ENCODE results near the gene EIF3B.
"Not testable (repeated sequence)": the region's sequence is repeated elsewhere in the genome, so short reads cannot be mapped to it uniquely, and the experiment has no call there.

The EIF3B gene

DNA sequence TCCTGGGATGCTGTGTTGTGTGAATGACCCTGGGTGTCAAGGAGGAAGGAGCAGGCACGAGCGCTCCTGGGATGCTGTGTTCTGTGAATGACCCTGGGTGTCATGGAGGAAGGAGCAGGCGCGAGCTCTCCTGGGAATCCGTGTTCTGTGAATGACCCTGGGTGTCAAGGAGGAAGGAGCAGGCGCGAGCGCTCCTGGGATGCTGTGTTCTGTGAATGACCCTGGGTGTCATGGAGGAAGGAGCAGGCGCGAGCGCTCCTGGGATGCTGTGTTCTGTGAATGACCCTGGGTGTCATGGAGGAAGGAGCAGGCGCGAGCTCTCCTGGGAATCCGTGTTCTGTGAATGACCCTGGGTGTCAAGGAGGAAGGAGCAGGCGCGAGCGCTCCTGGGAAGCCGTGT, 22.9 kb downstream of the EIF3B start:
- DNase-seq (ENCODE audit: low spot score) = not testable (repeated sequence)

DNA sequence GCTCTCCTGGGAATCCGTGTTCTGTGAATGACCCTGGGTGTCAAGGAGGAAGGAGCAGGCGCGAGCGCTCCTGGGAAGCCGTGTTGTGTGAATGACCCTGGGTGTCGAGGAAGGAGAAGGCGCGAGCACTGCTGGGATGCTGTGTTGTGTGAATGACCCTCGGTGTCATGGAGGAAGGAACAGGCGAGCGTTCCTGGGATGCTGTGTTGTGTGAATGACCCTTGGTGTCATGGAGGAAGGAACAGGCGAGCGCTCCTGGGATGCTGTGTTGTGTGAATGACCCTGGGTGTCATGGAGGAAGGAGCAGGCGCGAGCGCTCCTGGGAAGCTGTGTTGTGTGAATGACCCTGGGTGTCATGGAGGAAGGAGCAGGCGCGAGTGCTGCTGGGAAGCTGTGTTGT, 23.5 kb downstream of the EIF3B start:
- not testable (repeated sequence) for DNase-seq (ENCODE audit: low spot score)

DNA sequence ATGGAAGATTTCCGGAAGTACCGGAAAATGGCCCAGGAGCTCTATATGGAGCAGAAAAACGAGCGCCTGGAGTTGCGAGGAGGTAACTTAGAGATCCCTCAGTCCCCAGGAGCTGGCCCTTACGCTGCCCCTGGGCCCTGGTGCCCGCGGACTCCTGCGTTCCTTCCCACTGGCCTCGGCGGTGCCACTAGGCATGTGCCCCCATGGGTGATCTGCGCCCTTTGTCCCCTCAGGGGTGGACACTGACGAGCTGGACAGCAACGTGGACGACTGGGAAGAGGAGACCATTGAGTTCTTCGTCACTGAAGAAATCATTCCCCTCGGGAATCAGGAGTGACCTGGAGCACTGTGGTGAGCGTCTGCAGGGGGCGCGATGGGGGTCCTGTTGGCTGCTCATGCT, 24.5 kb downstream of the EIF3B start:
- DNase-seq (ENCODE audit: low spot score) = no peak

DNA sequence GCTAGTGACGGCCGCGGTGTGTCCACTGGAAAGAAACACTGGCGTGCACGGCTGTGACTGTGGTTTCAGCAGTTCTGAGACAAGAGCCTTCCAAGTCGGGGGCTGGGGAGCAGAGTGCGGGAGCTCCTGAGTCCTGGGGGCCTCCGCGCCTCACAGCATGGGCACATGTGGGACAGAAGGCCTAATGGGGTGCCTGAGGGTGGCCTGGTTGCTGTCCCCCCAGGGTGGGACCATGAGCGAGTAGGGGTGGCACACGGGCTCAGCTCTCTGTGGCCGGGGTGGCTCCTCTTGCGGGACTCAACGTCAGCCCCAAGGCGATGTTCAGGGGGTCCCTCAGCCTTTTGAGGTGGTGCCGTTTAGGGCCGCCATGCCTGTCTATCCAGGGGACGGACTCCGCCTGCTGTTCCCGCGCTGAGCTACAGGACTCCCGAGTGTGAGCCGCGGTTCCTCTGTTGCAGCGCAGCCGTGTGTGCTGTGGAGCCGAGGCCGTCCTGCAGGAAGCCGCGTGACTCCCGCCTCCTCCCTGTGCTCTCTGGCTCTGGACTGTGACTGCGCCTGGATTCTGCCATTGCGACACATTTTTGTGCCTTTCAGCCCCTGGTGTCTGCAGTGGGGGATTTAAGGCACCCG, 25.3 kb downstream of the EIF3B start:
- no peak for DNase-seq (ENCODE audit: low spot score)

DNA sequence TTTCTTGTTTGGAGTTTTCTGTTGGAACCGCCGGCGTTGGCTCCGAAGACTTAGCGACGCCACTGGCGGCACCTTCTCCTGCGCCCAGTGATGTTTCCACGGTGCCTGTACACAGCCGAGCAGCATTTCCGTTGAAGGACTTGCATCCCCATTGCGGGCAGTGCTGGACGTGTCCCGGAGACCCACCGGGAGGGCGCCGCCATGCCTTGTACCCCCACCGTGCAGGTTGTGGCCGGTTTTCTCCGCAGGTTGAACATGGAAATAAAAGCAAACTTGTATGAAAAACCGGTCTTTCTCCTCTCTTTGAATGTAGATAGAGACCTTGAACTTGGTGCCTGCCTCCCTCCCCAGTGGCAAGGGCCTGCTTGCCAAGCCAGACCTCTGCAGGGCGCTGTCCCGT, 25.8 kb downstream of the EIF3B start:
- no peak for DNase-seq (ENCODE audit: low spot score)

DNA sequence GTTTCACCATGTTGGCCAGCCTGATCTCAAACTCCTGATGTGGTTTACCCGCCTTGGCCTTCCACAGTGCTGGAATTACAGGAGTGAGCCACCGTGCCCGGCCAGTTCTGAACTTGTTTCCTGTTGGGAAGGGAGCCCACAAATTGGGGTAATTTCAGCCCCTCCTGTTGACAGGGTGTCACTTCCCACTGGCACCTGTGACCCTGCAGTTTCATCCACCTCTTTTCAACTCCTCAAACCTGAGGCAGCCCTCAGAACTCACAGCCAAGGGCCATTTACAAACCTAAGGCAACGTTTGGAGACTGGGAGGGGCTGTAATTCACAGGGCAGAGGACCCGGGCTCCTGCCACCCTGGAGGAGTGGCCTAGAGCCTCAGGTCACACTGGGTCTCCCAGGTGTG, 26.6 kb downstream of the EIF3B start:
- no peak for DNase-seq (ENCODE audit: low spot score)

DNA sequence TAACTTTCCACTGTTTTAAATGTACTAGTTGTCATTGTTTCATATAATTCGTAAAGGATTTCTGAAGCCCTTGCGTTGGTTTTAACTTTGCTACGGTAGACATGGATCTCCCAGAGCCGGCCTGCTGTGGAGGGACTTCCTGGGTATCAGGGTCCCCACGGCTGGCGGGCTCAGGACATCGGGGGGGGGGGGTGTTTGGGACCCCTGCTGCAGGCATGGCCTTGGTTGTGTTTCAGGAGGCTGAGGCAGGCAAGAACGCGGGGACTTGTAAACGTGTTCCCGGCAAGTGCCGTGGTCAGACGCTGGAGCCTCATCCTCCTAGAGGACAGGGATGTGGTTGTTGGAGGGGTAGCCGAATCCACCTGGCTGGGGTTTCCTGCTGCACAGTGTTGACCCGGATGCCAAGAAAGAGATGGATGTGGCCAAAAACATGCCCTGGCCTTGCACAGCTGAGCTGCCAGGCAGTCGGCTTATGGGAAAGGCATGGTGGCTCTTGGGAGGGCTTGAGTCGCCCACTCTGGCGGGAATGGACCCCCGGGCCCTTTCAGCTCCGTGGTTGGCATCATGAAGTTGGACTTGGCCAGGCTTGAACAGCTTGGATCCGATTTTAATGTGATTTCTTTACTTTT, 27.4 kb downstream of the EIF3B start:
- DNase-seq (ENCODE audit: low spot score) = no peak

DNA sequence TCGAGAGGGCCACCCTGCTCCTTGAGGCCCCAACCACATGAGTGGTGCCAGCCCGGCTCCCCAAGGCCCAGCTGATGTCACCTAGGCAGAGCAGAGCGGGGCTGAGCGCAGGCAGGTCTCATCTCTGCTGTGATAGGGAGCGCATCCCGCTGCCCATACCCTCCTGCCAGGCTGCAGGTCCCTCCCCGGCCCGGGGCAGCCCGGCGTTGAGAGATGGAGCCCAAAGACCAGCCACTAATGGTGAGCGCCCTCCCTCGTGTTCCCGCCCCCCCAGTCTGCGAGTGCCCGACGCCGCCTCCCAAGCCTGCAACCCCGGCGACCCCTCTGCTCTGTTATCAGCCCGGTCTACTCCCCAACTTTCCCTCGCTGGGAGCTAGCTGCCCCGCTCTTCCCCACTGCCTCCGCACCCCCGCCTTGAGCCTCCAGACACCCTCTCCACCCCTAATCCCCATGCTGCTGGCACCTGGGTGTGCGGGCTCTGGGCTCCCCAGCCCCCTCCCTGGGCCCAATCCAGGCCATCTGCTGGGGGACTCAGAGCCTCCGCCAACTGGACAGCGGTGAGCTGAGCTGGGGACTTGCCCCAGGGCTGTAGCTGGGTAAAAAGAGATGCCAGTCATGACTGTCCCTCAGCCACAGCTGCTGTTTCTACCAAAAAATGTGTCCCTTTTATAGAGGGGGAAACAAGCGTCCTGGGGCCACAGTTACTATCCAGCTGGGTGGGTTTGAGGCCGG, 29.1 kb downstream of the EIF3B start:
- no peak for DNase-seq (ENCODE audit: low spot score)

DNA sequence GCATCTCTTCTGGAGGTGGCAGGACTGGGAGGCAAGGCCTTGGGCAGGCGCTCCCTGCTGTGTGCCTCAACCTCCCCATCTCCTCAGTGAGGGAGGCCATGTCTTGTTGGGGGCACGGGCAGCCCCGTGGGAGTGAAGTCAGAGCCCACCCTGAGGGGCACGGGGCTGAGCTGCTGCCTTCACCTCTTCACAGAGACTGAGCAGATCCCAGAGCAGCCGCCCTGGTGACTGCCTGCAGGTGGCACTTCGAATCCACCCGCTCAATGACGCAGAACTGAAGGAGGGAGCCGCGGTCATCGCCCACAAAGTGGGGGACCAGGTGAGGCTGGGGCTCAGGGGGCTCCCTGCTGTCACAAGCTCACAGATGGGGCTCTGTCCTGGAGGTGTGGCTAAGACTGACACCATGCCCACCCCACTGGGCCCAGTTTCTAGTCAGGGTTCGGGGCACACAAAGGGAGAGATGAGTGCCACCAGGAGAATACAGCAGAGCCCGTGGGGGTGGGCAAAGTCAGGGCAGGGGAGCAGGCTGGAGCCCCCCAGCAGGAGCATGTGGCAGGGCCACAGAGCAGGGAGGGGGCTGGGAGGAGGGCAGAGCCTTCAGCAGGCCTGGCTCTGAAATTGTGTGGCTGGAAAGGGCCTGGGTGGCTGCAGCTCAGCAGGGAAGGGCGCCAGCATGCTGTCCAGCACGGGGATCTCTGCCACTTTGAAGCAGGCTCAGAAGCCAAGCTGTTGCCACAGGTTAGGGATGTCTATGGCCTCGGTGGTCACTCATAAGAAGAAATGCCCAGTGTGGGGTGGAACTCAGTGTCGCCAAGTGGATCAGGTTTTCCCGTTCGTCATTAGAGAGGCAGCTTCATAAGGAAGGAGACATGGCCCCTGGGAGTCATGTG, 30.0 kb downstream of the EIF3B start:
- no peak for DNase-seq (ENCODE audit: low spot score)

DNA sequence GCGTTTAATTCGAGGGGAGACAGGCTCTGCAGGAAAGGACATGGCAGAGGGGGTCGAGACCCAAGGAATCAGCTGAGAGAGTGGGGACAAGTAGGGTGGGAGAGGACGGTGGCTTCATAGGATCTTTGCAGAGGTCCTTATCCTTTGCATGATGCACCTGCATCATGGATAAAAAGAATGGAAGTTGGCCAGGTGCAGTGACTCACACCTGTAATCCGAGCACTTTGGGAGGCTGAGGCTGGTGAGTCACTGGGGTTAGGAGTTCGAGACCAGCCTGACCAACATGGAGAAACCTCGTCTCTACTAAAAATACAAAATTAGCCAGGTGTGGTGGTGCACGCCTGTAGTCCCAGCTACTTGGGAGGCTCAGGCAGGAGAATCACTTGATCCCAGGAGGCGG, 31.5 kb downstream of the EIF3B start:
- not testable (repeated sequence) for DNase-seq (ENCODE audit: low spot score)

DNA sequence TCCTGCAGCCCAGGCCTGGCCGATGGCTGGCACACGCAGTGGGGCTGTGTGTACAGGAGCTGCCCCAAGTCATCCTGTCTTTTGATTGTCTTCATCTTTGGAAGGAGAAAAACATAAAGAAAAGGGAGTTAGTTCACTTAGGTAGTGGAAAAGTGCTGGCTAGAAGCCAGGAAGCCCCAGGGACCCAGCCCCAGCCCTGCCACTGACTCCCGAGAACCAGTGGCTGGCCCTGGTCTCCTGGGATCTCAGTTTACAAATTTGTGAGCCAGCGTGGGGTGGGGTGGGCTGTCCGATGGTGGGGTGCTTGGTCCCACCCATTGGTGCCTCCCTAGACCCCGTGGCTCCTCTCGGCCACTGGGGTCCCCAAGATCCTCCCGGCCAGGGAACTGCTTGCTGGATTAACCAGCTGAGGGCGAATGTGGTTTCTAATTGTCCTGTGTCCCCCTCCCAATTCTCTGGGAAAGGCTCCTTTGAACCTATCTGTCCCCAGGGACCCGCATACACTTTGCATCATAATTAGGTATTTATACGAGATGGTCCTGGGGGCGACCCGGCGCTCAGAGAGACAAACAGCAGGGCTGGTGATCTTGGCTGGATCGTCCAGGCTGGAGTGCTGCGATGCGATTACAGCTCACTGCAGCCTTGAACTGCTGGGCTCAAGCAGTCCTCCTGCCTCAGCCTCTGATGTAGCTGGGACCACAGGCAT, 32.5 kb downstream of the EIF3B start:
- DNase-seq (ENCODE audit: low spot score) = no peak

DNA sequence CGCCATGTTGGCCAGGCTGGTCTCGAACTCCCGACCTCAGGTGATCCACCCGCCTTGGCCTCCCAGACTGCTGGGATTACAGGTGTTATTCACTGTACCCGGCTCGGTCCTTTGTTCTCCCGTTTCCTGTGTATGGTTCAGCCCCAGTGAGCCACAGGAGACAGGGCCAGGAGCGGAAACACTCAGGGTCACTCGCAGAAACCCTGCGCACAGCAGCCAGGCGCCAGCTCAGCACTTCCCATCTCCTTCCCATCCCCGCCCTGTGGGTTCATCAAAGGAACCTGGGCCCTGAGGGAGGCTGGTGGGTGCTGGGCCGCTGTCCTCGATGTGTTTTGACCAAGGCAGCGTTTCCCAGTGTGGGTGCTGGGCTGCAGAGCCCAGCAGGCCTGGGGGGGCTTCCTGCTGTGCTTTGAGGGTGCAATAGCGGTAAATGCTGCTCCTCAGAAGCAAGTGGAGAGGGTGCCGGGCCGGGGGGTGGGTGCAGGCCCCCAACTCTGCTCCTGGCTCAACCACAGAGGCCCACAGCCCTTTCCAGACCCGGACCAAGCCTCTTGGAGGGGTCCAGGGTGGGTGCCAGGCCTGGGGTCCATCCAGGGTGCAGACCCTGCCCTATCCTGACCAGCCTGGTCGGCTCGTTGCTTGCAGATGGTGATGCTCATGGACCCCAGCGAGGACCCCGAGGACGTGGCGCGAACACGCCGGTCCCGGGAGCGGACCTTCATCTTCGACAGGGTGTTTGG, 33.4 kb downstream of the EIF3B start:
- no peak for DNase-seq (ENCODE audit: low spot score)

DNA sequence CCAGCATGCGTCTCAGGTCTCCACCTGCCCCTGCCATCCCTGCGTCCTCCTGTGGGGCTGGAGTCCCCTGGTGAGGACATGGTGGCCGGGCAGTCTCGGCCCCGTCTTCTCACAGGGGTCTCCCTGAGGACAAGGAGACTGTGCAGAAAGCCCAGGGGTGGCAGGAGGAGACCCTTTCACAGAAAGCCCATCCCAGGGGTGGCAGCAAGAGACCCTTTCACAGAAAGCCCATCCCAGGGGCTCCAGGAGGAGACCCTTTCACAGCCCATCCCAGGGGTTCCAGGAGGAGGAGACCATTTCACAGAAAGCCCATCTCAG, 34.0 kb downstream of the EIF3B start:
- DNase-seq (ENCODE audit: low spot score) = no peak

DNA sequence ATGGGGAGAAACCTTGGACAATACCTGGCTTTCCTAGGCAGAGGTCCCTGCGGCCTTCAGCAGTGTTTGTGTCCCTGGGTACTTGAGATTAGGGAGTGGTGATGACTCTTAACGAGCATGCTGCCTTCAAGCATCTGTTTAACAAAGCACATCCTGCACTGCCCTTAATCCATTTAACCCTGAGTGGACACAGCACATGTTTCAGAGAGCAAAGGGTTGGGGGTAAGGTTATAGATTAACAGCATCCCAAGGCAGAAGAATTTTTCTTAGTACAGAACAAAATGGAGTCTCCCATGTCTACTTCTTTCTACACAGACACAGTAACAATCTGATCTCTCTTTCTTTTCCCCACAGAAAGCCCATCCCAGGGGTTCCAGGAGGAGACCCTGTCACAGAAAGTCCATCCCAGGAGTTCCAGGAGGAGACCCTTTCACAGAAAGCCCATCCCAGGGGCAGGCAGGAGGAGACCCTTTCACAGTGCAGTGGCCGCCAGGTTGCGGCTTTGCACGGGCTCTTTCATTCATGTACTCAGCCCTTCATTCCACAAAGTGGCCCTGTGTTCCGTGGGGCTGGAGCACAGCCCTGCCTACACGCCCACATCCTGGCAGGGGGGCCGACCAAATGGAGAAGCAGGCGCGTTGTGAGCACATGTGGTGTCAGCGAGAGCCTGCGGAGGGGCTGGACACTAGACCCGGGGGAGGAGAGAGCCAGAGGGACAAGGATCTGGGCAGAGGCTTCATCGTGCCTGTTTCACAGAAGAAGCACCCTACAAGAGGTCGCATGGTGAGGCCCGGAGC, 35.6 kb downstream of the EIF3B start:
- not testable (repeated sequence) for DNase-seq (ENCODE audit: low spot score)

DNA sequence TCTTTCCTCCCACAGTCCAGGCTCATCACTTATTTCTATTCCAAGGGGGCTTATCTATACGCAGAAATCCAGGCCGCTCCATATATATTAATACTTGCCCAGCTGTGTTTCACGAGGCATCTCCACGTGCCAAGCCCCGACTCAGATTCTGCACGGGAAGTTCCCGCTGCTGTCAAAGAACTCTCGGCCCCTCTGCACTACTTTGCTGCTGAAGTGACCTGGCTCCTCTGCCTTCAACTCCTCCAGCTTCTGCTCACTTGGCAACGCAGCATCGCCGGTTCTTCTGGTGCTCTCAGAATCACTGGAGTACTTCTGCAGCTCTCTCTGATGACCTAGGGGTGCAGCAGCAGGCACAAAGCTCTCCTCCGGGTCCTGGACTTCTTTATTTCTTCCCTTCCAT, 39.1 kb downstream of the EIF3B start:
- no peak for DNase-seq (ENCODE audit: low spot score)

DNA sequence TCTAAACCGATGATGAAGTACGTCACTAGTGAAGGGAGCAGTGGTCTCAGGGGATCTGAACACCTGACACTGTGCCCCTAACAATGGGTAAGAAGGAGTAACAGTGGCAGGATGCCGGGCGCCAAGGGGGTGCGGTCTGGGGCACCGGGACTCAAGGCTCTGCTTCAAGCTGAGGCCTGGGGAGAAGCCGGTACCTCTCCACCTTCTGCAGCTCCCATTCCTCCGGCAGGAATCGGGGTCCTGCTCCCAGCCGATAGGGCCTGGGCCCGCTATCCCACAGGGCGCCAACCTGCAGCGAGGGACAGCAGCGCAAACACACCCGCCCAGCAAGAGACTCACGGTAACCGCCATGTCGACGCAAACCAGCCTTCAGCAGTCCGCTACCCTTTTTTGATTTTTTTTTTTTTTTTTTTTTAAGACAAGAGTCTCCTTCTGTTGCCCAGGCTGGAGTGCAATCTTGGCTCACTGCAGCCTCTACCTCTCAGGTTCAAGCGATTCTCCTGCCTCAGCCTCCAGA, 40.0 kb downstream of the EIF3B start:
- no peak for DNase-seq (ENCODE audit: low spot score)

DNA sequence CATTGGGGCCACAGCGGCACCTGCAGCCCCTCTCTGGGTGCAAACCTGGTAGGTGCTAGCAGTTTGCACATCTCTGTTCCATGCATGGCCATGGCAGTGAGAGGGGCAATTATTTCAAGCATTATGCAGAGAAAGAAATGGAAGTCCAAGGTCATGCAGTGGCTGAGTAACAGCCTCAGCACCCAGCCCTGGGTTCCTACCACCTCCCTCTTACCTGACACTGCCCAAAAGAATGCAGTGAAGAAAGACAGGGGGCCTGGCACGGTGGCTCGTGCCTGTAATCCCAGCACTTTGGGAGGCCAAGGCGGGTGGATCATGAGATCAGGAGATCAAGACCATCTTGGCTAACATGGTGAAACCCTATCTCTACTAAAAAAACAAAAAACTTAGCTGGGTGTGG, 43.9 kb downstream of the EIF3B start:
- no peak for DNase-seq (ENCODE audit: low spot score)

DNA sequence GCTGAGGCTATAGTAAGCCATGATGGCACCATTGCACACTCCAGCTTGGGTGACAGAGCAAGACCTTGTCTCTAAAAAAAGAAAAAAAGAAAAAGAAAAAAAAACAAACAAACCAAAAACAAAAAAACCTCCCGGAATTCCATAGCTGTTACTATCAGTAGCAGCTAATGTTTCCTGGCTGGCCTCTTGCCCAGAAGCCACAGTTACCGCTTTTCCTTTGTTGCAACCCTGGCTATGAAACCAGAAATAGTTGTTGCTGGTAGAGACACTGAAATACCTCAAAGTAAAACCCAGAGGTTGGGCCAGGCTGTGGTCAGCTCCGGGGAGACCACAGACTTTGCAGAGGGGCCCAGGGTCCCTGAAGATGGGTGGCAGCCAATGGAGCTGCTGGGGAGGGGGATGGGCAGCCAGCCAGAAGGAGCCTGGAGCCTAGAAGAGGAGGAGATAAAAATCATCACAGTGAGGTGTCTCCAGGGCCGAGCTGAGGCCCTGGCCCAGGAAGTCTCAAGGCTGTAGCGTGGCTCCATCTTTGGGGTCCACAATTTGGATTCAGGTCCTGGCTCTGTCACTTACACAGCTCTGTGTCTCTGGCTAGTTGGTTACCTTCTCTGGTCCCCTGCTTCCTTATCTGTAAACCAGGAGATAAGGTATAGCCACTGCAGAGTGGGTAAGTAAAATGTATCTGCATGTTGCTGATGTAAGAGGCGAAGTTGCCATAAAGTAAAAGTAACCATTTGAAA, 45.4 kb downstream of the EIF3B start:
- DNase-seq (ENCODE audit: low spot score) = no peak

DNA sequence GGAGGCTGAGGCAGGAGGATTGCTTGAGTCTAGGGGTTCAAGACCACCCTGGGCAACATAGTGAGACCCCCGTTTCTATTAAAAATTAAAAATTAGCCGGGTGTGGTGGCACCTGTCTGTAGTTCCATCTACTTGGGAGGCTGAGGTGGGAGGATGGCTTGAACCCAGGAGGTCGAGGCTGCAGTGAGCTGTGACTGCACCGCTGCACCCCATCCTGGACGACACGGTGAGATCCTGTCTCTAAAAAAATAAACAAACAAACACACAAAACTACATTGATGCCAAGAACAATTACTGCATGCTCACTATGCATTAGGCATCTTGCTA, 48.0 kb downstream of the EIF3B start:
- no peak for DNase-seq (ENCODE audit: low spot score)

All from hematopoietic multipotent progenitor cell treated with erythropoietin and hydrocortisone succinate and interleukin-3 and kit ligand, for 15 days (in vitro differentiated cells).